IPS DF 4.7 (cell line): ENCODE data around the gene PKN1.
"Not testable (repeated sequence)": the region's sequence is repeated elsewhere in the genome, so short reads cannot be mapped to it uniquely, and the experiment has no call there.

Experiments
- DNase-seq: peaks from one replicate; pipeline ENCODE4 v3.0.0-alpha.2; 2013; ENCODE audit warnings: low spot score; ENCODE audit errors: extremely low read depth

Gene PKN1

DNA sequence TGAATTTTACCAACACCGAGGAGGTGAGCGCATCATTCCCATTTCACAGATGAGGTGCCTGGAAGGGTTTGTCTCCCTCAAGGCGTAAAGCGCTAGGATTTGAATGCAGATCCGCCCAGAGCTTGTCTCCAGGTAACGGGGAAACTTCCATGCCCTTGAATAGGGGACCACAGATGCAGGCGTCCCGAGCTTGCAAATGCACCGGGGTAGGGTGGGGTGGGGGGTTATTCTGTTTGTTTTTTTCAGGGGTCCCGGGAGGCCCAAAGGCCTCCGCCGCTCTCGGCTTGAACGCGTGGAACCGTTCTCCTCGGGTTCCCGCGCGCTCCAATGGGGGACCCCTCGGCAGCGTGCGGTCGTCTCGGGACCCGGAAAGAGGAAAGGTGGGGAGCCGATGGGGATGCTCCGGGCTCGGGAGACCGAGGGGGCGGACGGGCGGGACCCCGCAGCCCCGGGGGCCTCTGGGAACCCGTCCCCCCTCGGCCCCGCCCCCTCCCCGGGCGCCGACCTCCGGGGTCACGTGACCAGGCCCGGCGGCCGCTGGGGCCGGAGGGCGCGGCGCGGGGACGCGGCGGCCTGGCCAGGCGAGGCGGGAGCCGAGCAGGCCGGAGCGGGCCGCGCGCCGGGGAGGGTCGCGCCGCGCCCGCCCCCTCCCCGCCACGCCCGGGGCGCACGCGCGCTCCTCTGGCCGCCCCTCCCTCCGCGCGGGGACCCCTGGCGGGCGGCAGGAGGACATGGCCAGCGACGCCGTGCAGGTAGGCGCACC lies at the start of gene PKN1:
Gene PKN1, plus strand, starts transcription at position 516 of the 763 bp plus-strand sequence. Its CDS starts 216 bp downstream, at position 732.
- DNase-seq: no peak

DNA sequence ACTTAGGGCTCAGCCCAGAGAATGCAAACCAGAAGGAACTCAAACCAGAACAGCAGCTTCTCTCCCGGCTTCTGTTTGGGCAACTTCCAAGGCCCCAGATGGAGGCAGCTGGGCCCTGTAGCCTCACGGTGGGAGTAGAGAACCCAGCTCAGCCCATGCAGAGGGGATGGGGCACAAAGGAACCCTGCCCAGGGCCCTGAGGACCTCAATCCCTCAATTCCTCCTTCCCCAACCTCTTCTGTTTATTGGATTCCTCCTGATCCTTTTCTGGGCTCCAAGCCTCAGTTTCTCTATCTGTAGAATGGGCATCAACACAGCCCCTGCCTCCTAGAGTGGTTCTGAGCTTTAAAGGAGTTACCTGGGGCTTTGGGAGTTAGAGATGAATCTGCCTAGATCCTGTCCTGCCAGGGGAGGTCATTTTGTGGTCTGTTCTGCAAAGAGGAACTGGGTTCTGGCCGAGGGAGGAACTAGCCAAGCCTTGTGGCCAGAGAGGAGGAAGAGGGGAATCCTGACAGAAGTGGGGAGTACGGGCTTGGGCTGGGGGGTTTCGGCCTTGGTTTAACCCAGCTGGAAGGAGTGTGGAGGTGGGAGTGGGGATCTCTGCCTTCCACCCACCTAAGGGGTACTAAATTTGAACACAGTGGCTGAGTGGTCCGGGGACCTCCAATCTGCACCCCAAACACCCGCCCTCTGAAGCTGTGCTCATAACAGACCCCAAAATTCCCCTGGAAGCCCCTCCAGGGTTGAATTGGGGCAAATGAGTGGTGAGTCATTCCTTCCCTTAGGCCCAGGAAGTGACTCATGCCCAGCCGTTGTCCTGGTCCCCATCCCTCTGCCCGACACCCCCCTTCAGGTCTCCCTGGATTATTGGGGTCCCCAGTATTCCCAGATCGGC lies 49.2 kb upstream of the PKN1 start:
- DNase-seq: no peak

DNA sequence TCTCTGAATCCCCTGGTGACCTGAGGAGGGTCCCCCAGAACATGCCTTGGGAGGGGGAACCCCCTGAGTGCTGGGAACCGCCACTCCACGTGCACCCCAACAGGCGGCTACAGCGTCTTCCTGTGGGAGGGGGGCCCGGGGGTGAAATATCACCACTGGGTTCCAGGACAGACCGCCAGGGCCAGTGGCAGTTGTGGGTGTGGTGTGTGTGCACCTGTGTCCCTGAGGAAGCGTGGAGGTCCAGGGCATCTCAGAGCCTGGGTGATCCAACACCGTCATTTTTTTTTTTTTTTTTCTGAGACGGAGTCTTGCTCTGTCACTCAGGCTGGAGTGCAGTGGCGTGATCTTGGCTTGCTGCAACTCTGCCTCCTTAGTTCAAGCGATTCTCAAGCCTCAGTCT lies 47.6 kb upstream of the PKN1 start:
- DNase-seq: no peak

DNA sequence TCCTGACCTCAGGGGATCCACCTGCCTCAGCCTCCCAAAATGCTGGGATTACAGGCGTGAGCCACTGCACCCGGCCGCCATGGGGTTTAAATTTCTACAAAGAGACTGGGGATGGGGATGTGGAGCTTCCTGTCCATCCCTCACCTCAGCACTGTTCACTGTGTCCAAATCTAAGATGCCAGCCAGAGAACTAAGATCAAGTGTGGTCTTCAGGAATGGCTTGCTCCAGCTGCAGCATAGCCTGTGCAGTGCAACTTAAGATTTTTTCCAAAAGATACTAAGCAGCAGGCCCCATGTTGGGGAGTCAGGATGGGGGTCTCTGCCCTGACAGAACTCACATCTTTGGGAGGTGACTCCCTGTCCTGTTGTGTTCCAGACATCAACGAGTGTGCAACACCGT lies 42.6 kb upstream of the PKN1 start:
- no peak for DNase-seq

DNA sequence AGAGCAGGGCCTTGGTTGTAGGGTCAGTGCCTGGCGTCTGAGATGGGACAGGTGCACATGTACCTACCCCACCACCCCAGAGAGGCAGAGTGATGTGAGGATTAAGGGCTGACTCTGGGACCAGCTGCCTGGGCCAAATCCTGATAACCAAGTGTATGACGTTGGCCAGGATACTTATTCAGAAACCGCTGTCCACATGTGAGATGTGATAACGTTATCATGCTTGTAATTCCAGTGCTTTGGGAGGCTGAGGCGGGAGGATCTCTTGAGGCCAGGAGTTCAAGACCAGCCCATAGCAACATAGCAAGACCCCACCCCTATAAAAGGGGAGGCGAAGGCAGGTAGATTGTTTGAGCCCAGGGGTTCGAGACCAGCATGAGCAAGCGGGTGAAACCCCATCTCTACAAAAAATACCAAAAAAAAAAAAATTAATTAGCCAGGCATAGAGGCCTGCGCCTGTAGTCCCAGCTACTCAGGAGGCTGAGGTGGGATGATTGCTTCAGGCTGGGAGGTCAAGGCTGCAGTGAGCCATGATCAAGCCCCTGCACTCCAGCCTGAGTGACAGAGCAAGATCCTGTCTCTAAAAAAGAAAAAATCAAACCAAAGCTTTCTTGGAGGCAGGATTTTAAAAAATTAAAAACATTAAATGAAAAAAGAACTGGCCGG lies 41.8 kb upstream of the PKN1 start:
- no peak for DNase-seq

DNA sequence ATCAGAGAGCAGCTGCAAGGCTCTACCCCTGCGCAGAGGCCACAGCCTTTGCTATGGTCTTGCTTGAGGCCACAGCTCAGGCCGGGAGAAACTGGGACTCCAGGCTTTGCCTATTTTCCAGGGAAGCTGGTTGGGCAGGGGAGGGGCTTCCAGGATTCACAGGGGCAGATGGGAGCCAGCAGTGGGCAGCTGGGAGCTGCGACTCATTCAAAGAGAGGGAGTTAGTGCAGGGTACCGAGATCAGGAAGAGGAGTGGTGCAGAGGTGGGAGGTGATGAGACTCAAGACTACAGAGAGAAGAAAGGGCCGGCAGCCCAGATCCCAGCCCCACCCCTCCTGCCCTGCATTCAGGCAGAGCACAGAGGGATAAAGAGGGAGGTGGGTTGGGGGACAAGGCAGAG lies 39.8 kb upstream of the PKN1 start:
- DNase-seq: no peak

DNA sequence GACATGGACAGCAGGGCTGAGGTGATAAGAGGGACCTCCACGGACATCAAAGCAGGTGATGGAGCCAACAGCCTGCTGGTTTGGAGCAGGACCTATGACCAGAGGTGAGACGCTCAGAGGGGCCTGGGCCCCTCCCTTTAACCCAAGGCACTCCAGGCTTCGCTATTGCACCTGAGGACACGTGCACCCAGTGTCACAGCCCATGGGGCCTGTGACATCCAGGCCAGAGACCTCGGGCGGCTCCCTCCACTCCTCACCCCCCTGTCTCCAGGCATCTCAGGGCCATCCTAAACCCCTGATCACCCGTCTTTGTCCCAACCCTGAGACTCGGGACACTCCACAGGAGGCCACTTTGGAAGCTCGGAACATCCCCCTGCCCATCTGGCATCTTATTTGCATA lies 38.9 kb upstream of the PKN1 start:
- no peak for DNase-seq

DNA sequence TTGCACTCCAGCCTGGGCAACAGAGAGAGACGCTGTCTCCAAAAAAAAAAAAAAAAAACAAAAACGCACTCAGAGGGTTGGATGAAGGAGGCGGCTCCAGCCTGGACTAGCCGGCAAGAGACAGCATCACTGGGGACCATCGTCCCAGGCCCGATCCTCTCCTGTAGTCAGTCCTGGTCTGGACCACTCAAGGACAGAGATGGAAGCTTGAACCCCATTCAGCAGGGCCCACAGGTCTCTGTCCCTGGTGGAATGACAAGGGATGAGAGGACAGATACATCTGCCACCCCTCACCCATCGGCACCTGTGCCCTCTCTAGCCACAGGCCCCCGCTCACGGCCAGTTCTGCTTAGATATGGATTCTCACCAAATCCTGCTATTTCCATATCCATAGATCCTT lies 37.8 kb upstream of the PKN1 start:
- DNase-seq: no peak

DNA sequence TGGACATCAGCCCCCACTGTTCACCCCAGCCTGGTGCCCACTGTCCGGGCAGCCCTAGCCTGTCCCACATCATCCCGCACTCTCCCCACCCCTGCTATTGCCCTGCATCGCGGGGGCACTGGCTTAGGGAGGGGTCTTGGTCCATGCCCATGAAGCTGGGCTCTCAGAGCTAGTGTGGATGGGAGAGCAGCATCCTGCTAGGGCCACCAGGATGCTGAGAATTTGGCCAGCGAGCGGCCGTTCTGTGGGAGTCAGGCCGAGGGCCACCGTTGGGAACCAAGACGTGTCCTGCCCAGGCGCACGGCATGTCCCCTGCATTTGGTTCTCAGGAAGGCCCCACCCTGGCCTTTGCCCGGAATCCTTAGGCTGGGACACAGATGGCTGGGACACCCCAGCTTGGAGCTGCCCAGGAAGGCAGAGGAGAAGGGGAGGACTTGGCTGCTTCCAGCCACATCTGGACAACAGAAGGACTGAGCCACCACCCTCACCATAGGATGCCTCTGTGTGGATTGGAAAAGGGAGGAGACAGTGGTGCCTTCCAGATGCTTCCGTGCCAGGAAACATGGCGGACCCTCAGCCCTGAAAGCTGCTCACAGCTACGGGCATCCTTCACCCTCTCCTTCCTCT lies 37.3 kb upstream of the PKN1 start:
- no peak for DNase-seq

DNA sequence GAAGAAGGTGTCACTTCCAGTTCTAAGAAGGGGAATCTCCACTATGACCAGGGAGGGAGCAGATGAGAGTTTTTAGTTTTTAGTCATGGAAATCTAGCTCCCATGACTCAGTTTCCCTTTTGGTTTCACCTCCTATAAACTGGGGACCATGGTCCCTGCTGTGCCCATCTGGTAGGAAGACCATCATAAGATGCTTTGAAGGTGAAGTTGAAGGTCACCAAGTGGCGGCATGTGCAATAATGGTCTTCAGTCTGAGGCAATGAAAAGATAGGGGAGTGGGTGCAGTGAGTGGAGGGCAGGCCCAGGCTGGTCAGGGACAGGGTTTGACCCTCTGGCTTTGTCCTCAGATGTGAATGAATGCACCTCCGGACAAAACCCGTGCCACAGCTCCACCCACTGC lies 36.4 kb upstream of the PKN1 start:
- not testable (repeated sequence) for DNase-seq

DNA sequence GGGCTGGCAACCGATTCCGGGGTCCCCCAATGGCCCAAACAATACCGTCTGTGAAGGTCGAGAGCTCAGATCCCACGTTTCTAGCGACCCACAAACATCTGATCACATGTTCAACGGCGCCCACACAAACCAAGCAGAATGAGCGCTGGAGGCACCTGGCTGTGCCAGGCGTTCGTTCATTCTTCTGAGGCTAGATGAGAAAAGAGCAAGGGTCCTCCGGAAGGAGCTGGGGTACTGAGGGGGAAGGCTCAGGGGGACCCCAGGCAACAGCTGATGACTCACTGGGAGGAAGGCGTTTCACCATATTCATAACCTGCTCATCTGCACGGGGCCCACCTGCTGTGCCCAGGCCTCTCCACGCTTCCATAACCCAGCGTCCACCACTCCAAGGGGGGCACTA lies 35.9 kb upstream of the PKN1 start:
- not testable (repeated sequence) for DNase-seq

DNA sequence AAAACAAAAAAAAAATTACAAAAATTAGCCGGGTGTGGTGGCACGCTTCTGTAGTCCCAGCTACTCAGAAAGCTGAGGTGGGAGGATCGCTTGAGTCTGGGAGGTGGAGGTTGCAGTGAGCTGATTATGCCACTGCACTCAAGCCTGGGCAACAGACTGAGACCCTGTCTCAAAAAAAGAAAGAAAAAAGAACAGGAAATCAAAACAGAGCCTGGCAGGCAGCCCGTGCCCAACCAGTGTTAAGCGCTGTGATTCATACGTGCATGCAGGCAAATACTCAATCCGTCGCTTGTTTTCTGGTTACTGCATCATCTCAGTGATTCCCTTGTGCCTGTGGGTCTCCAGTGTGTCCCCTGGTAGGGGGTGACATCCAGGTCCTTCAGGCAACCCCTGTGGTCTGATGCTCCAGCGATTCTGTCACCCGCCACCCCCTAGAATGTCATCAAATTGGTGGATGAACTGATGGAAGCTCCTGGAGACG lies 32.1 kb upstream of the PKN1 start:
- no peak for DNase-seq

DNA sequence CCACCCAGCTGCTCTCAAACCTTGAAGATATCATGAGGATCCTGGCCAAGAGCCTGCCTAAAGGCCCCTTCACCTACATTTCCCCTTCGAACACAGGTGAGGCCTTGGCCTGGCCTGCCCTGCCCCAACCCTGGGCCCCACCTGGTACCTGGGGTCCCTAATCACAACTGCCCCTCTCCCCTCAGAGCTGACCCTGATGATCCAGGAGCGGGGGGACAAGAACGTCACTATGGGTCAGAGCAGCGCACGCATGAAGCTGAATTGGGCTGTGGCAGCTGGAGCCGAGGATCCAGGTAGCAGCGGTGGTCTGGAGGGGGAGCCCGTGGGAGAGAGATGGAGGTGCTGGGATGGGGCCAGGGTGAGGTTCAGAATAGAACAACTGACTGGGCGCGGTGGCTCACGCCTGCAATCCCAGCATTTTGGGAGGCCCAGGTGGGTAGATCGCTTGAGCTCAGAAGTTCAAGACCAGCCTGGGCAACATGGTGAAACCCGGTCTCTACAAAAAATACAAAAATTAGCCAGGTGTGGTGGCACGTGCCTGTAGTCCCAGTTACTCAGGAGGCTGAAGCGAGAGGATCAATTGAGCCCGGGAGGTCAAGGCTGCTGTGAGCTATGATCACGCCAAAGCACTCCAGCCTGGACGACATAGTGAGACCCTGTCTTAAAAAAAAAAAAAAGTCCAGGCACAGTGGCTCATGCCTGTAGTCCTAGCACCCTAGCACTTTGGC lies 31.5 kb upstream of the PKN1 start:
- no peak for DNase-seq

DNA sequence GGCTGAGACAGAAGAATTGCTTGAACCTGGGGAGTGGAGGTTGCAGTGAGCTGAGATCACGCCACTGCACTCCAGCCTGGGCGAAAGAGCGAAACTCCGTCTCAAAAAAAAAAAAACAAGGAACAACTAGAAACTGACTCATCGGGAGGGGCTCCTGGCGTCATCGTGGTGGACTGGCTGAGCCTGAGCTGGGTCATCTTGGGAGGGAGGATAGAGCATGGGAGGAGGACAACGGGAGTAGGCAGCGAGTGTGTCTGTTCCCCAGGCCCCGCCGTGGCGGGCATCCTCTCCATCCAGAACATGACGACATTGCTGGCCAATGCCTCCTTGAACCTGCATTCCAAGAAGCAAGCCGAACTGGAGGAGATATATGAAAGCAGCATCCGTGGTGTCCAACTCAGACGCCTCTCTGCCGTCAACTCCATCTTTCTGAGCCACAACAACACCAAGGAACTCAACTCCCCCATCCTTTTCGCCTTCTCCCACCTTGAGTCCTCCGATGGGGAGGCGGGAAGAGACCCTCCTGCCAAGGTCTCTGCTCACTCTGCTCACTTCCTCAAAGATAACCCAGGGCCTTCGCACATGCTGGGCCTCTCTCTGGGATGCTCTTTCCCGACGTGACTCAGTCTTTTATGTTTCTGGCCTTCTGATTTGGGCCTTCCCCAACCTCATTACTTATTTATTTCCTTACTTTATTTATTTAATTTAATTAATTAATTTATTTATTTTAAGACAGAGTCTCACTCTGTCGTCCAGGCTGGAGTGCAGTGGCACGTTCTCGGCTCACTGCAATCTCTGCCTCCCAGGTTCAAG lies 30.6 kb upstream of the PKN1 start:
- no peak for DNase-seq

DNA sequence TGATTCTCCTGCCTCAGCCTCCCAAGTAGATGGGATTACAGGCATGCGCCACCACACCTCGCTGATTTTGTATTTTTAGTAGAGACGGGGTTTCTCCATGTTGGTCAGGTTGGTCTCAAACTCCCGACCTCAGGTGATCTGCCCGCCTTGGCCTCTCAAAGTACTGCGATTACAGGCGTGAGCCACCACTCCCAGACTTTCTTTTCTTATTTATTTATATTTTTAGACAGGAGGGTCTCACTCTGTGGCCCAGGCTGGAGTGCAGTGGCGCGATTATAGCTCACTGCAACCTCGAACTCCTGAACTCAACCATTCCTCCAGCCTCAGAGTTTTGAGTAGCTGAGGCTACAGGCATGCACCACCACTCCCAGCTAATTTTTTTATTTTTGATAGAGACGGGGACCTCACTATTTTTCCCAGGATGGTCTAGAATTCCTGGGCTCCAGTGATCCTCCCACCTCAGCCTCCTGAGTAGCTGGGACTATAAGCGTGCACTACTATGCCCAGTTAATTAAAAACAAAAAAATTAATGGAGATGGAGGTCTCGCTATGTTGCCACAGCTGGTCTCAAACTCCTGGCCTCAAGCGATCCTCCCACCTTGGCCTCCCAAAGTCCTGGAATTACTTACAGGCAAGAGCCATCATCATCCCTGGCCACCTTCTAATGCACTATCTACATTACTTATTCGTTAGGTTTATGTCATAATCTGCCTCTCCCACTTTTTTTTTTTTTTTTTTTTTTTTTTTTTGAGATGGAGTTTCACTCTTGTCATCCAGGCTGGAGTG lies 29.8 kb upstream of the PKN1 start:
- not testable (repeated sequence) for DNase-seq

DNA sequence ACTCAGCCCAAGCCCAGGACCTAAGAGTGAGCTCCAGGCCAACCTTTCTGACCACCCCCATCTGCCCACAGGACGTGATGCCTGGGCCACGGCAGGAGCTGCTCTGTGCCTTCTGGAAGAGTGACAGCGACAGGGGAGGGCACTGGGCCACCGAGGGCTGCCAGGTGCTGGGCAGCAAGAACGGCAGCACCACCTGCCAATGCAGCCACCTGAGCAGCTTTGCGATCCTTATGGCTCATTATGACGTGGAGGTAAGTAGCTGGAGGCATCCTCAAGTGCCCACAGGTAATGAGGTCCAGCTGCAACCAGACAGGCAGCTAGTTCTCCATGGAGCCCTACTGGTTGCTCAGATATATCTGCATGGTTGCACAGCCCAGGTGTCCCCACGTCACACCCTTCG lies 28.8 kb upstream of the PKN1 start:
- no peak for DNase-seq

DNA sequence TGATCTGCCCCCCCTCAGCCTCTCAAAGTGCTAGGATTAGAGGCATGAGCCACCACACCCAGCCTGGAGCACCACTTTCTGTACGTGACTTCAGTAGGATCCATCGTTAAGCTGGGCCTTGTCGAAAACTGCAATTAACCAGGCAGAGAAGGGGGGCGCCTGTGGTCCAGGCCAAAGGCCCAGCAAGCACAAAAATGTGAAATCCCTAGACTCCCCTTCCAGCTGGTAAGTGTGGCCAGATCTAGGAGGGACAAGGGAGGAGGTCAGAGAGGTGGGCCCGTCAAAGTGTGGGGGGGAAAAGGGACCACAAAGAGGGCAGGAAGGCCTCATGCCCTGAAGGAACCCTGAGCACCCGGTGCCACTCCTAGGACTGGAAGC lies 27.7 kb upstream of the PKN1 start:
- no peak for DNase-seq

DNA sequence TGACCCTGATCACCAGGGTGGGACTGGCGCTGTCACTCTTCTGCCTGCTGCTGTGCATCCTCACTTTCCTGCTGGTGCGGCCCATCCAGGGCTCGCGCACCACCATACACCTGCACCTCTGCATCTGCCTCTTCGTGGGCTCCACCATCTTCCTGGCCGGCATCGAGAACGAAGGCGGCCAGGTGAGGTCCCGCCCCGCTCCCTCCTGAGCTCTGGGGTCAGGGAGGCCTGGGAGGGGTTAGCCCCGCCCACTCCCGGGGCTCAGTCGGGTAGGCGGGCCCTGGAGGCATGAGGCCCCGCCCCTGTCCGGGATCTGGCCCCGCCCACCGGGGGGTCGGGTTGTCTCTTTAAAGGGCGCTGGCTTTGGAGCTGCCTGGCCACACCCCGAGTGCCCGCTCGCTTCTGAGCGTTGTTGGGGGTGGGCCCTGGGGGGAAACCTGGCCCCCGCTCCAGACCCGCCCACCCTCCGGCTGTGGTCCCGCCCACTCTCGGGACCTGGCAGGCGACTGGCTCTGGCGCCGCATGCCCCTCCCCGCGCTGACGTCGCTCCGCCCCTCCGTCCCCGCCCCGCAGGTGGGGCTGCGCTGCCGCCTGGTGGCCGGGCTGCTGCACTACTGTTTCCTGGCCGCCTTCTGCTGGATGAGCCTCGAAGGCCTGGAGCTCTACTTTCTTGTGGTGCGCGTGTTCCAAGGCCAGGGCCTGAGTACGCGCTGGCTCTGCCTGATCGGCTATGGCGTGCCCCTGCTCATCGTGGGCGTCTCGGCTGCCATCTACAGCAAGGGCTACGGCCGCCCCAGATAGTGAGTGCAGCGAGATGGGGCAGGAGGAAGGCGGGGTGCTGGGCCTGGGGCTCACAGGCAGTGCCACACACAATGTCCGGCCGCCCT lies 27.1 kb upstream of the PKN1 start:
- peak; percentile 68 for DNase-seq
